Kidney glomerular epithelial cell (primary cell): ENCODE data around the gene FJX1.
"Not testable (repeated sequence)": the region's sequence is repeated elsewhere in the genome, so short reads cannot be mapped to it uniquely, and the experiment has no call there.

Source experiments
- DNase-seq: peaks from one replicate; lab custom pipeline; 2025; lab: John Stamatoyannopoulos, UW

The FJX1 gene

DNA sequence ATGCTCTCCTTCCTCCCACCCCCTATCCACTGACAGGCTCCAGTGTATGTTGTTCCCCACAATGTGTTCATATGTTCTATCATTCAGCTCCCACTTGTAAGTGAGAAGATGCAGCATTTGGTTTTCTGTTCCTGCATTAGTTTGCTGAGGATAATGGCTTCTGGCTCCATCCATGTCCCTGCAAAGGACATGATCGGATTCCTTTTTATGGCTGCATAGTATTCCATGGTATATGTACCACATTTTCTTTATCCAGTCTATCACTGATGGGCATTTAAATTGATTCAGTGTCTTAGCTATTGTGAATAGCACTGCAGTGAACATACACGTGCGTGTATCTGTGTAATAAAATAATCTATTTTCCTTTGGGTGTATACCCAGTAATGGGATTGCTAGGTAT lies 50.1 kb downstream of the FJX1 start:
- not testable (repeated sequence) for DNase-seq
